H1 (cell line): ENCODE results near the gene ZMAT5. TPM values are rescaled to one million over a fixed set of nuclear protein-coding genes. Genes with fewer than 3 reads are reported as not detected.

Experiments
- CTCF ChIA-PET: fragments of 300-600 bp; sonication (Branson Sonifier 250); formaldehyde crosslinking; loops from one replicate; lab custom pipeline; 2021; ENCODE audit not compliant: partially characterized antibody; lab: Charles Lee
- POLR2A ChIA-PET: fragments of 300-600 bp; sonication (Branson Sonifier 250); formaldehyde crosslinking; loops from one replicate; lab custom pipeline; 2021; ENCODE audit warnings: inconsistent platforms; ENCODE audit not compliant: partially characterized antibody; lab: Charles Lee
- DNase-seq, 2 experiments: peaks; one replicate each; pipeline versions ENCODE4 v3.0.0 to v3.0.0-alpha.2; 2010 to 2022; ENCODE audit warnings: low spot score in 2 of 2, low read depth in 1 of 2, mixed read lengths in 1 of 2
- FAIRE-seq: peaks from 2 replicates; lab custom pipeline; 2011; peaks lifted over from hg19 to GRCh38; lab: Jason Lieb, UNC
- H2AFZ ChIP-seq: 2 replicates; pipeline ENCODE4 v1.8.1; 2012; ENCODE audit warnings: low read length, inconsistent platforms
- H2AK5ac ChIP-seq: 2 replicates; pipeline ENCODE4 v1.6.1; 2013; ENCODE audit warnings: low read depth, low read length
- H2BK120ac ChIP-seq: replicated peaks from 2 replicates; pipeline ENCODE3; 2013; ENCODE audit warnings: low read depth, low read length, inconsistent platforms
- H2BK12ac ChIP-seq: 2 replicates; pipeline ENCODE4 v1.6.1; 2013; ENCODE audit warnings: low read depth, low read length
- H2BK15ac ChIP-seq: 2 replicates; pipeline ENCODE4 v1.6.1; 2013; ENCODE audit warnings: low read length
- H2BK20ac ChIP-seq: 2 replicates; pipeline ENCODE4 v1.6.1; 2013; ENCODE audit warnings: low read length
- H2BK5ac ChIP-seq: 2 replicates; pipeline ENCODE4 v1.6.1; 2013; ENCODE audit warnings: low read depth, low read length
- H3K14ac ChIP-seq: 2 replicates; pipeline ENCODE4 v1.6.1; 2013; ENCODE audit warnings: inconsistent platforms; ENCODE audit not compliant: insufficient read length
- H3K18ac ChIP-seq: 2 replicates; pipeline ENCODE4 v1.6.1; 2013; ENCODE audit warnings: low read length; ENCODE audit errors: extremely low read depth
- H3K23ac ChIP-seq: 2 replicates; pipeline ENCODE4 v1.6.1; 2013; ENCODE audit warnings: inconsistent platforms; ENCODE audit not compliant: insufficient read length
- H3K23me2 ChIP-seq: 2 replicates; pipeline ENCODE4 v1.6.1; 2013; ENCODE audit warnings: low read depth, low read length
- H3K27ac ChIP-seq: 2 replicates; pipeline ENCODE4 v1.6.1; 2011; ENCODE audit warnings: low read depth, low read length, inconsistent platforms
- H3K27me3 ChIP-seq, 4 experiments: replicated peaks in 1 of 4; 1 replicate in 1 of 4; 2 replicates in 3 of 4; pipeline versions ENCODE4 v1.6.1 to v1.8.1; 2011 to 2013; ENCODE audit warnings: low read length in 3 of 4, mild to moderate bottlenecking in 3 of 4, inconsistent platforms in 2 of 4, mixed read lengths in 2 of 4, moderate library complexity in 1 of 4; ENCODE audit not compliant: control insufficient read depth in 3 of 4, insufficient read depth in 3 of 4; ENCODE audit errors: extremely low read depth in 1 of 4
- H3K36me3 ChIP-seq, 4 experiments: 2 replicates each; pipeline versions ENCODE4 v1.6.1 to v1.8.1; 2011 to 2013; ENCODE audit warnings: mild to moderate bottlenecking in 4 of 4, low read length in 3 of 4, moderate library complexity in 2 of 4, control low read depth in 1 of 4, inconsistent platforms in 1 of 4; ENCODE audit not compliant: insufficient read depth in 4 of 4, control insufficient read depth in 2 of 4
- H3K4ac ChIP-seq: replicated peaks from 2 replicates; pipeline ENCODE3; 2013; ENCODE audit warnings: low read length, low read depth, mixed read lengths, inconsistent platforms; ENCODE audit not compliant: insufficient read length
- H3K4me1 ChIP-seq, 4 experiments: replicated peaks in 1 of 4; 1 replicate in 1 of 4; 2 replicates in 3 of 4; pipeline versions ENCODE4 v1.6.1 to v1.8.1; 2011 to 2013; ENCODE audit warnings: low read length in 3 of 4, inconsistent platforms in 2 of 4, mixed read lengths in 1 of 4; ENCODE audit not compliant: insufficient read depth in 4 of 4, control insufficient read depth in 3 of 4
- H3K4me2 ChIP-seq, 2 experiments: 2 replicates each; pipeline versions ENCODE4 v1.6.1 to v1.8.1; 2011 to 2013; ENCODE audit warnings: low read depth in 2 of 2, low read length in 2 of 2, control low read depth in 1 of 2, inconsistent platforms in 1 of 2, mild to moderate bottlenecking in 1 of 2; ENCODE audit not compliant: insufficient read depth in 1 of 2
- H3K4me3 ChIP-seq, 4 experiments: fragments of 200-600, 300-600 bp in 1 of 4; sonication (generic), shearing (Covaris generic), sonication (Bioruptor Twin) in 1 of 4; 2 replicates each; pipeline versions ENCODE4 v1.5.1 to v1.8.1; 2011 to 2016; ENCODE audit warnings: low read length in 4 of 4, low read depth in 3 of 4, control low read depth in 2 of 4, inconsistent platforms in 2 of 4, mild to moderate bottlenecking in 2 of 4, mixed read lengths in 1 of 4, moderate library complexity in 1 of 4; ENCODE audit not compliant: insufficient read depth in 2 of 4; ENCODE audit errors: extremely low read depth in 1 of 4
- H3K56ac ChIP-seq: replicated peaks from 2 replicates; pipeline ENCODE3; 2013; ENCODE audit warnings: low read depth, mild to moderate bottlenecking, mixed read lengths, low read length, inconsistent platforms; ENCODE audit not compliant: insufficient read length
- H3K79me1 ChIP-seq: 2 replicates; pipeline ENCODE4 v1.6.1; 2013; ENCODE audit warnings: low read depth, low read length, control low read depth
- H3K79me2 ChIP-seq, 2 experiments: 2 replicates each; pipeline versions ENCODE4 v1.6.1 to v1.8.1; 2012 to 2013; ENCODE audit warnings: low read length in 2 of 2, mild to moderate bottlenecking in 2 of 2, inconsistent platforms in 1 of 2; ENCODE audit not compliant: insufficient read depth in 2 of 2, control insufficient read depth in 1 of 2
- H3K9ac ChIP-seq, 4 experiments: replicated peaks in 1 of 4; 1 replicate in 1 of 4; 2 replicates in 3 of 4; pipeline versions ENCODE4 v1.6.1 to v1.8.1; 2011 to 2013; ENCODE audit warnings: low read depth in 3 of 4, low read length in 3 of 4, control low read depth in 2 of 4, mild to moderate bottlenecking in 2 of 4, moderate library complexity in 2 of 4, inconsistent platforms in 1 of 4; ENCODE audit errors: extremely low read depth in 1 of 4
- H3K9me3 ChIP-seq, 2 experiments: 2 replicates each; pipeline versions ENCODE4 v1.6.1 to v1.8.1; 2012 to 2013; ENCODE audit warnings: mild to moderate bottlenecking in 2 of 2, moderate library complexity in 2 of 2, control low read depth in 1 of 2, inconsistent platforms in 1 of 2, low read depth in 1 of 2, low read length in 1 of 2, mixed read lengths in 1 of 2; ENCODE audit not compliant: insufficient read depth in 2 of 2
- H4K20me1 ChIP-seq, 2 experiments: replicated peaks in 1 of 2; 2 replicates each; pipeline versions ENCODE3 to v1.8.1; 2011 to 2013; ENCODE audit warnings: inconsistent platforms in 2 of 2, low read length in 2 of 2, mild to moderate bottlenecking in 1 of 2; ENCODE audit not compliant: insufficient read depth in 2 of 2, control insufficient read depth in 1 of 2
- H4K5ac ChIP-seq: 2 replicates; pipeline ENCODE4 v1.6.1; 2013; ENCODE audit warnings: low read length, low read depth, mixed read lengths, inconsistent platforms; ENCODE audit not compliant: insufficient read length
- H4K8ac ChIP-seq: 2 replicates; pipeline ENCODE4 v1.8.0; 2013; ENCODE audit warnings: mild to moderate bottlenecking, moderate library complexity, low read length, inconsistent platforms; ENCODE audit not compliant: insufficient read depth; ENCODE audit errors: extremely low read depth
- H4K91ac ChIP-seq: replicated peaks from 2 replicates; pipeline ENCODE3; 2013; ENCODE audit warnings: low read length, mixed read lengths, inconsistent platforms; ENCODE audit not compliant: insufficient read length
- CHD1 ChIP-seq: IDR thresholded peaks from 2 replicates; pipeline ENCODE4 v1.6.1; 2012; ENCODE audit warnings: low read depth, low read length, improper control_type of control experiment
- EGR1 ChIP-seq: IDR thresholded peaks from 2 replicates; pipeline ENCODE4 v1.6.1; 2011; ENCODE audit warnings: low read depth, low read length, borderline replicate concordance
- POLR2A ChIP-seq, 2 experiments: IDR thresholded peaks; 1 replicate in 1 of 2; 2 replicates in 1 of 2; pipeline ENCODE4 v1.6.1; 2011; ENCODE audit warnings: low read depth in 2 of 2, low read length in 2 of 2, mild to moderate bottlenecking in 2 of 2; ENCODE audit errors: control extremely low read depth in 1 of 2
- TBP ChIP-seq: IDR thresholded peaks from 2 replicates; pipeline ENCODE4 v1.6.1; 2011; ENCODE audit warnings: low read depth, low read length, improper control_type of control experiment
- WGBS, 2 experiments: shearing (Covaris generic) in 1 of 2; methylation state at CpG; one replicate each; pipeline versions ENCODE4 v1.1.6 to v1.1.7; 2013 to 2015; ENCODE audit warnings: low lambda C conversion rate in 2 of 2, mixed read lengths in 2 of 2, inconsistent platforms in 1 of 2, low coverage in 1 of 2, missing lambda C conversion rate in 1 of 2; ENCODE audit not compliant: insufficient replicate concordance in 2 of 2, insufficient coverage in 1 of 2, insufficient read length in 1 of 2; ENCODE audit errors: extremely low coverage in 1 of 2, missing lambda C conversion rate in 1 of 2; 5-methylcytosine and 5-hydroxymethylcytosine counted together
- polyA plus RNA-seq, 7 experiments: library from polyadenylated mRNA; depleted of rRNA in 3 of 7; stranded (reverse) in 5 of 7; unstranded in 2 of 7; fragments of >200 nt in 5 of 7; fragments of 200-250 nt in 2 of 7; gene quantifications; 1 replicate in 5 of 7; 2 replicates in 1 of 7; 4 replicates in 1 of 7; pipeline versions ENCODE4 v1.2.1 to v1.2.3, GENCODE V29; 2011 to 2013; ENCODE audit warnings: missing spikeins in 2 of 7, mixed read lengths in 2 of 7
- total RNA-seq: library from RNA; stranded (reverse); fragmentation: NEBNext Ultra II Directional; extraction: Animal tissue kit (Norgen Biotek cat#: 25700); gene quantifications from 2 replicates; pipeline ENCODE4 v1.2.1, GENCODE V29; 2021

The ZMAT5 gene
- total and polyA plus RNA-seq, 2 of the 8 experiments (the other 6 are each of a cell fraction or from before 2014, with no cell fraction given): 14.0 to 38.3 TPM

DNA sequence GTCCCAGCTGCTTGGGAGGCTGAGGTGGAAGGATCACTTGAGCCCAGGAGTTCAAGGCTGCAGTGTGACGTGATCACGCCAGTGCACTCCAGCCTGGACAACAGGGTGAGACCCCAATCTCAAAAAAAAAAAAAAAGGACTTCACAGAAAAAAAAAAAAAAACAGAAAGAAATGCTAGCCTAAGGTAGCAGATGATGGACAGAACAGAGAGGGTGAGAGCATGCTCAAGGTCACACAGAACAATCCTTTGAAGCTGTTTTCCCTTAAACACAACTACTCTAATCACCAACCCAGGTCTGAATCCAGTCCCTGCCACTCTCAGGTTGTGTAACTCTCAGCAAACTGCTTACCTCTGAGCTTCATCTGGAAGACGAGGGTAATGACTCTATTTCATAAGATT lies 9.7 kb downstream of the ZMAT5 start:
- CTCF ChIA-PET: interaction anchor here (1.0 to 1.1 kb wide), 2 partner anchors 15 to 132 kb away, joined by 3 read pairs; no protein-coding TSS in a partner anchor

More for the DNA sequence above, 9.7 kb downstream of the ZMAT5 start:
- H3K4me2 ChIP-seq: no peak overlapping the region
- no peak overlapping the region for H2AFZ ChIP-seq
- no peak overlapping the region for H2BK5ac ChIP-seq
- H3K79me1 ChIP-seq: no peaks in the 10 kb centered on the region
- no peak overlapping the region for H4K8ac ChIP-seq
- H3K4me3 ChIP-seq: no peak overlapping the region
- peaks cover 0 to under 1% of the 10 kb centered on the region in 2 experiments for H4K20me1 ChIP-seq
- no peak overlapping the region for H3K27ac ChIP-seq
- POLR2A ChIA-PET: interaction anchor here (0.7 to 1.3 kb wide), 2 partner anchors 10 to 17 kb away, joined by 3 to 6 read pairs; partner anchors contain the start of genes UQCR10 and ZMAT5
- H2BK120ac ChIP-seq: no peak overlapping the region
- H3K27me3 ChIP-seq: no peaks in the 10 kb centered on the region
- TF ChIP-seq CHD1 (no peak), POLR2A (IDR thresholded peaks at IDR 0.05; ENCODE audit: control extremely low read depth in 1 of 2, low read depth in 2 of 2, low read length in 2 of 2) (no peak), EGR1 (no peak), TBP (no peak)
- DNase-seq (no peak), FAIRE-seq (no peak)
- no peak overlapping the region for H3K56ac ChIP-seq
- no peaks in the 10 kb centered on the region for H3K9me3 ChIP-seq
- H2BK12ac ChIP-seq: no peak overlapping the region
- H3K4ac ChIP-seq: no peak overlapping the region
- H3K18ac ChIP-seq: no peak overlapping the region
- no peak overlapping the region for H2BK20ac ChIP-seq
- WGBS, 2 experiments: 74% methylated on average over 3 of the region's 3 CpGs; no CpG with 5 or more reads in 1 of the 2 experiments
- peaks cover 0 to 2% (median 0%) of the 10 kb centered on the region in 4 experiments; a peak in 1 of 7 replicates for H3K4me1 ChIP-seq
- no peak overlapping the region for H4K91ac ChIP-seq
- no peak overlapping the region for H3K14ac ChIP-seq
- no peak overlapping the region for H3K9ac ChIP-seq
- no peaks in the 10 kb centered on the region for H3K79me2 ChIP-seq
- no peak overlapping the region for H2BK15ac ChIP-seq
- no peak overlapping the region for H4K5ac ChIP-seq
- no peak overlapping the region for H2AK5ac ChIP-seq
- H3K36me3 ChIP-seq: no peaks in the 10 kb centered on the region
- no peaks in the 10 kb centered on the region for H3K23me2 ChIP-seq
- H3K23ac ChIP-seq: no peak overlapping the region
